NCI-H146 treated with DMSO at 0.1 percent for 48 hours (cell line): ENCODE results near the gene YIPF3.

Experiments used
- DNase-seq: peaks from one replicate; lab custom pipeline; 2025; ENCODE audit not compliant: unreplicated experiment; lab: John Stamatoyannopoulos, UW

Gene YIPF3

GRCh38 chr6:43493833-43494232 lies 22.9 kb downstream of the YIPF3 start:
- no peak for DNase-seq

- DNase-seq = no peak
Observed at GRCh38 chr6:43493230-43493629, 23.5 kb downstream of the YIPF3 start.

- DNase-seq = no peak
Observed at GRCh38 chr6:43492673-43493072, 24.1 kb downstream of the YIPF3 start.

DNA sequence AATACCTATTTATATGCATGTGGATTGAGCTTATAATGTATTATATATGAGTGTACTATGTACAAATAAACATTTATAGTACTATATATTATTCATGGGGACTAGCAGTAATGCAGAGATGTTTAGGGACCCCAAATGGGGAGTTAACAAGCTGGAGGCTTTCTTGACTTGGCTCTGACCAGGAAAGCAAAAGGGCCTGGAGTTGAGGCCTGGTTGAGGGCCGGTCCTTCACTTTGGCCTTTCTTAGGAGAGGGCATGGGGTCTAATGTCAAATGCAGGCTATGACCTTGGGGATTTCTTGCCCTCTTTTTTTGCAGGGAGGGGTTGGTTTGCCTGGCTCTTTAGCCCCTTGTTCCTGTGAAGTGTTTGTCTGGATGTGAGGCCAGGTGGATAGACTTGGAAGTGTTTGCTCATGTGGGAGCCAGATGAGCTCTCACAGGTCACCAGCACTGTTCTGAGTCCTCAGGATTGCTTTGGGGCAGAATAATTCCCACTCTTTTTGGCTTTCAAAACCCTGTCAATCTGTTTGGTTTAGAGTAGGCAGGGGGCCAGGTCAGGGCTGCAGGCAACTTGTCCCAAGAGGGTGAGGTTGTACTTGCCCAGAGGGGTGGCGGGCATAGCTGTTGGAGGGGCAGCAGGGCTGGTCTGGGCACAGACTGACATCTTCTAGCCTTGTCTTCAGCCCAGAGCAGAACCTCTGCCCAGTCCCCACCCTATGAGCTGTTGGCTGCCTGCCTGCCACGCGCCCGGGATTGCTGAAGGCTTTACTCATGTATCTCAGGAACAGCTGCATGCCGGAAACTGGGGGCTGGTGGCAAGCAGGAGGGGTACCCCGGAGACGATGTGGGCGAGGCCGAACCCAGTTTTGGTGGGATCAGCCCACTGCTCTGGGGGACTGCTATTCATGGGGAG lies 24.7 kb downstream of the YIPF3 start:
- DNase-seq = no peak

GRCh38 chr6:43490523-43490939 lies 26.2 kb downstream of the YIPF3 start:
- DNase-seq = no peak

- DNase-seq = no peak
Observed at GRCh38 chr6:43489277-43490072, 27.3 kb downstream of the YIPF3 start.

DNA sequence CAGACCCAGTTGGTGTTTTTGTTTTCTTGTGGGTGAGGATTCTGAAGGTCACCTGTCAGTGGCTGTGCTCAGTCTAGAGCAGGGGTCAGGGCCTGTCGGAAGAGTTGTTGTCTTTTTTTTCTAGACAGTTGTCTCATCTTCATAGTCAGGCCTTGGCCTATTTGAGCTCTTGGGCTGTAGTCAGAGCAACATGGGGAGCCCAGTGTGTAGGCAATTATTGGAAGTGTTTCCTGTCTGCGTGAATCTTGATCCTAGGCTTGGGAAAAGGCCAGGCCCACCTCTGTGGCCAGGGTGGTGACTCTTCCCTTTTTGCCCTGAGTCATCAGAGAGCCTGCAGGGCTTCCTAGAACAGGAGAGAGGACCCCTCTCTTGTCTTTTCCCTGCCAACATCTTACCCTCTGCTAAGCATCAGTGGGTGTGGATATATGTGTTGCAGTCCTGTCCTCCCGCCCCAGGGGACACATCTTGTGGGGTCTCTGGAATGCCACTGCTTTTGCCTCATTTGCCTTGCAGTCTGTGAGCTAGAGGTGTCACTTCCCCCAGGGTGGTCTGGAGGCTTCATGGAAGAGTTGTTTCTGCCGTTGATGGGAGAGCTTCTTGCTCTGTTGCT lies 28.0 kb downstream of the YIPF3 start:
- no peak for DNase-seq

- DNase-seq = no peak
Observed at GRCh38 chr6:43481591-43482236, 35.0 kb downstream of the YIPF3 start.

DNA sequence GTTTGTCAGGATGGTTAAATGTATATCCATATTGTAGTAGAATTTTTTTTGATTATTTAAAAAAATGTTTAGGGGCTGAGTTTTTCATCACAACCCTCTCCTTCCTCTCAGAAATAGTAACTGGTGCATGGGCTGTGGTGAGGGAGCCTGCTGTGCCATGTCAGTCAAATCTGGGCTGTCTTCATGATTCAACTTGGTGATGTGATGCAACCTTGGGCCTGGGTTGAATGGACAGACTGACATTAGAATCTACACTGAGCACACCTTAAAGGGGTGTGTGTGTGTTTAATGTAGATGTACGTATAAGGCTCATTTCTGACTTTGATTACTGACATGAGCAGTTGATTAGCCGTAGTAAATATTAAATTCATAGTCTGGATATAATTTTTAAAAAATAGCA lies 35.7 kb downstream of the YIPF3 start:
- no peak for DNase-seq

DNA sequence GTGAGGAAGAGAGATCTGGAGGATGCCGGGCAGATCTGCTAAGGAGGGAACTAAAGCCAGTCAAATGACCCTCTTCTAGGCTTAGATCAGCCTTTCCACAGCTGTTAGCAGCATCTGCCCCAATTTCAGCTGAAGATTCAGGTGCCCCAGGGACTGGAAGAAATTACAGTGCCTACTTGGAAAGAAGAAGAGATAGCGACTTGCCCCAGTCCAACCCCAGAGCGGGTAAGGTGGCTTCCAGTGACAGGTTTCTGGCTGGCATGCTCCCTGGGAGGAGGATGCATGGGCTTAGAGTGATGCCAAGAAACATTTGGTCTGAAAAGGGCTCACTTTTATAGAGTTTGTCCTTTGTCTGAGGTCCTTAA lies 38.7 kb downstream of the YIPF3 start:
- no peak for DNase-seq

- peak; percentile 96 for DNase-seq
Observed at GRCh38 chr6:43477235-43478007, 39.3 kb downstream of the YIPF3 start, which contains the start of gene TJAP1. TJAP1 (plus strand) TSS chr6:43477570; CDS start chr6:43499002, 21,432 bp downstream.

DNA sequence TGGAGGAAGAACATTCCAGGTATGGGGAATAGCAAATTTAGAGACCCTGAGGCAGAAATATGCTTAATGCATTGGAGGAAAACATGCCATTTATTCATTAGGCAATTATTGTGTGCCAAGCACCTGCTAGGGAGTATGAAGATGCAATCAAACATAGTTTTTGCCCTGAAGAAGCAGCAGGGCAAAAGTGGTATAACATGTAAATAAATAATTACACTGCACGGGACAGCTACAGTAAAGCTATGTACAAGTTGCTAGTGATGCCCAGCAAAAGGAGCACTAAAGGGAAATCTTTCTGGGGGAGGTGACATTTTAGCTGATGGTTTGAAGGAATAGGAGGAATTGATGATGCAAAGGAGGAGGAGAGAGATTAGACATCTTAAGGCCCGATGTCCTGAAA lies 40.0 kb downstream of the YIPF3 start:
- no peak for DNase-seq

- DNase-seq = no peak
Observed at GRCh38 chr6:43475516-43475915, 41.2 kb downstream of the YIPF3 start.

- DNase-seq = no peak
Observed at GRCh38 chr6:43472515-43472914, 44.2 kb downstream of the YIPF3 start.

- no peak for DNase-seq
Observed at GRCh38 chr6:43471399-43471798, 45.3 kb downstream of the YIPF3 start.

- no peak for DNase-seq
Observed at GRCh38 chr6:43469947-43470346, 46.8 kb downstream of the YIPF3 start.

DNA sequence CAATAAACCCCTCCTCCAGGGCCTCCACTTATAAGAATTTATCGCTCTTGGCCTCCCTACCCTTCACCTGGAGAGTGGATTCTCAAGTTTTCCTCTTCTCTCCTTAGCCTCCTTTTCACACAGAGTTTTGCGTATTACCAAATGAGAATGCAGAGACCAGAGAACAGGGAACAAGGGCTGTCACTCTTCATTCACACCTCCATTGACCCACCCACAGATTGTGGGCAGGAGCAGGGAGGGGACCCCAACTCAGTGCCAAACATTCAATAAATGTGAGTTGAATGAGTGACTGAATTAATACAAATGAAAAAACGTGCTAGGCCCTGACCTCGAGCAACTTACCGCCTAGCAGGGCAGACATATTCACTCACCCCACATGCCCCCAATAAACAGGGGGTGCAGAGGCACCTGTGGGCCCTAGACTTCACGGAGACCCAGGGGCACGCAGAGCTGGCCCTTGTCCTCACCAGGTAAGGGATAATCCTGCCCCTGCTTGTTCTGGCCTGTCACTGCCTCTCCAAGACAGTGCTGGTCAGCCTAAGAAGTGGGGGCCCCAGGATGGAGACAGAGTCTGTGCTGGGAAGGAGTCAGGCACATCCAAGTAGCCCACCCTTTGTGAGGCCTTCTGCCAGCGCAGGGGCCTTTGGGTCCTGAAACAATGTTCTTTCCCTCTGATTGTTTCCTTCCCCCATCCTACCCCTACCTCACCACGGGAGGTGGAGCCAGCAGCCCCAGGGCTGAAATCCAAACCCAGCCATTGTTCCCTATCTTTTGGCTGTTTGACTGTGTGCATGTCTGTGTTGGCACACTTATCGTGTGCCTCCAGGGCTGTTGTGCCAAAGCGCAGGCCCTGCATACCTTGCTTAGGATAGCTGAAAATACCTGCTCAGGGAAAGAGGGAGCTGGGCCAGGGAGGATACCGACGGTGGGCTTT lies 47.7 kb downstream of the YIPF3 start:
- DNase-seq = peak; percentile 84

DNA sequence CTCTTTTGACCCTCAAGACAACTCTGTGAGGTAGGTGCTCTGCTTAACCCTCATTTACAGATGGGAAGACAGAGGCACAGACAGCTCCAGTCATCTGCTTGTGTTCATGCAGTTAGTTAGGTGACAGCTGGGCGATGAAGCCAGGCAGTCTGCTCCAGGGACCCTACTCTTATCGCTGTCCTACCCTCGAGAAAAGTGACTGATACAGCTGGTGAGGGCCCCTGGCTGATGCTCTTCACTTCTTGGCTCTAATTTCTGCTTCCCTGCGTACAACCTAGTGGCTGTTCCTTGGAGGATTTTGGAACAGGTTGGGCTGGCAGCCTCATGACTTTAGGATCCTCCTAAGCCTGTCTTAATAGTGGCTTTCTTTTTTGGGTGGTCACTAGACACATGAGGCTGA lies 48.5 kb downstream of the YIPF3 start:
- DNase-seq = no peak

GRCh38 chr6:43467752-43468151 lies 49.0 kb downstream of the YIPF3 start:
- DNase-seq = no peak
